IMR-90 (cell line): ENCODE measurements around the gene SRP54. TPM values are rescaled to one million over a fixed set of nuclear protein-coding genes. Genes with fewer than 3 reads are reported as not detected.

Experiments
- ATAC-seq: fragments of 200-7000 bp; cut with Tn5 transposase; 2 replicates; pipeline ENCODE4 v1.9.1; 2020; ENCODE audit warnings: low read depth, mild to moderate bottlenecking, moderate library complexity
- BruUV-seq: library from RNA; stranded (reverse); fragments of 400-500 nt; replicated peaks from 2 replicates; lab custom pipeline; 2021; lab: Mats Ljungman, UMichigan
- CTCF ChIA-PET: fragments of 300-600 bp; formaldehyde crosslinking; extraction: SDS; loops from one replicate; lab custom pipeline; 2021; ENCODE audit warnings: antibody characterized with exemption; lab: Yijun Ruan, JAX
- POLR2A ChIA-PET: fragments of 300-600 bp; sonication (Branson Sonifier 250); formaldehyde crosslinking; loops from one replicate; lab custom pipeline; 2022; ENCODE audit warnings: antibody characterized with exemption; ENCODE audit not compliant: unreplicated experiment; lab: Charles Lee
- DNase-seq: peaks from one replicate; pipeline ENCODE4 v3.0.0; 2013
- H2AFZ ChIP-seq: replicated peaks from 2 replicates; pipeline ENCODE3; 2013; ENCODE audit warnings: low read length, mild to moderate bottlenecking; ENCODE audit not compliant: poor library complexity
- H2AK5ac ChIP-seq: 2 replicates; pipeline ENCODE4 v1.6.1; 2013; ENCODE audit warnings: low read depth, low read length, inconsistent platforms
- H2AK9ac ChIP-seq: replicated peaks from 2 replicates; pipeline ENCODE3; 2013; ENCODE audit warnings: mild to moderate bottlenecking, low read depth, low read length, moderate library complexity; ENCODE audit not compliant: poor library complexity
- H2BK120ac ChIP-seq: 2 replicates; pipeline ENCODE4 v1.6.1; 2013; ENCODE audit warnings: low read depth, low read length, inconsistent platforms
- H2BK15ac ChIP-seq: 3 replicates; pipeline ENCODE4 v1.6.1; 2013; ENCODE audit warnings: low read depth, low read length, inconsistent platforms
- H2BK20ac ChIP-seq: 2 replicates; pipeline ENCODE4 v1.6.1; 2013; ENCODE audit warnings: low read depth, mild to moderate bottlenecking, inconsistent platforms, low read length, moderate library complexity
- H2BK5ac ChIP-seq: 2 replicates; pipeline ENCODE4 v1.6.1; 2013; ENCODE audit warnings: mild to moderate bottlenecking, low read depth, low read length, inconsistent platforms; ENCODE audit not compliant: poor library complexity, severe bottlenecking
- H3K14ac ChIP-seq: replicated peaks from 2 replicates; pipeline ENCODE4 v1.6.1; 2013; ENCODE audit warnings: low read depth, low read length, inconsistent platforms
- H3K18ac ChIP-seq: 2 replicates; pipeline ENCODE4 v1.6.1; 2013; ENCODE audit warnings: low read depth, low read length, control low read depth
- H3K23ac ChIP-seq: 2 replicates; pipeline ENCODE4 v1.6.1; 2013; ENCODE audit warnings: low read depth, low read length, inconsistent platforms
- H3K27ac ChIP-seq: 2 replicates; pipeline ENCODE4 v1.5.1; 2013; ENCODE audit warnings: mild to moderate bottlenecking, control low read depth, low read length; ENCODE audit not compliant: insufficient read depth
- H3K27me3 ChIP-seq: 2 replicates; pipeline ENCODE4 v1.6.1; 2013; ENCODE audit warnings: low read length; ENCODE audit not compliant: control insufficient read depth, insufficient read depth
- H3K36me3 ChIP-seq: 2 replicates; pipeline ENCODE4 v1.6.1; 2013; ENCODE audit warnings: low read length, mixed read lengths; ENCODE audit not compliant: control insufficient read depth, insufficient read depth
- H3K4ac ChIP-seq: 2 replicates; pipeline ENCODE4 v1.6.1; 2013; ENCODE audit warnings: low read depth, low read length, inconsistent platforms
- H3K4me1 ChIP-seq: 2 replicates; pipeline ENCODE4 v1.6.1; 2013; ENCODE audit warnings: low read length, mixed read lengths; ENCODE audit not compliant: control insufficient read depth, insufficient read depth
- H3K4me2 ChIP-seq: 2 replicates; pipeline ENCODE4 v1.6.1; 2013; ENCODE audit warnings: low read depth, mild to moderate bottlenecking, control low read depth, low read length, moderate library complexity
- H3K4me3 ChIP-seq: 2 replicates; pipeline ENCODE4 v1.5.1; 2013; ENCODE audit warnings: low read depth, mild to moderate bottlenecking, control low read depth, low read length, moderate library complexity; ENCODE audit not compliant: insufficient read depth
- H3K56ac ChIP-seq: 2 replicates; pipeline ENCODE4 v1.6.1; 2013; ENCODE audit warnings: low read length, inconsistent platforms; ENCODE audit not compliant: insufficient read depth; ENCODE audit errors: extremely low read depth
- H3K79me1 ChIP-seq, 2 experiments: 2 replicates each; pipeline ENCODE4 v1.6.1; 2013; ENCODE audit warnings: low read length in 2 of 2, inconsistent platforms in 1 of 2, low read depth in 1 of 2
- H3K9ac ChIP-seq: 2 replicates; pipeline ENCODE4 v1.6.1; 2013; ENCODE audit warnings: low read depth, low read length, control low read depth
- H3K9me1 ChIP-seq: 2 replicates; pipeline ENCODE4 v1.6.1; 2013; ENCODE audit warnings: low read length, inconsistent platforms; ENCODE audit not compliant: insufficient read depth
- H3K9me3 ChIP-seq: 2 replicates; pipeline ENCODE4 v1.6.1; 2013; ENCODE audit warnings: low read length; ENCODE audit not compliant: control insufficient read depth, insufficient read depth
- H4K20me1 ChIP-seq: 2 replicates; pipeline ENCODE4 v1.6.1; 2013; ENCODE audit warnings: low read length, inconsistent platforms; ENCODE audit not compliant: insufficient read depth
- H4K5ac ChIP-seq: 2 replicates; pipeline ENCODE4 v1.6.1; 2013; ENCODE audit warnings: mild to moderate bottlenecking, low read depth, low read length, control low read depth
- H4K8ac ChIP-seq, 2 experiments: 2 replicates each; pipeline ENCODE4 v1.6.1; 2013; ENCODE audit warnings: low read depth in 2 of 2, low read length in 2 of 2, control low read depth in 1 of 2, inconsistent platforms in 1 of 2
- H4K91ac ChIP-seq: 2 replicates; pipeline ENCODE4 v1.6.1; 2013; ENCODE audit warnings: low read depth, low read length, inconsistent platforms; ENCODE audit not compliant: insufficient read depth
- BHLHE40 ChIP-seq: fragments of 150-350 bp; IDR thresholded peaks from 2 replicates; pipeline ENCODE4 v1.6.1; 2016; ENCODE audit warnings: mild to moderate bottlenecking, low read depth, low read length
- CEBPB ChIP-seq: IDR thresholded peaks from 2 replicates; pipeline ENCODE4 v1.6.1; 2012; ENCODE audit warnings: low read depth, low read length, improper control_type of control experiment
- CHD1 ChIP-seq: IDR thresholded peaks from 2 replicates; pipeline ENCODE4 v1.6.1; 2012; ENCODE audit warnings: low read depth, low read length, improper control_type of control experiment
- CTCF ChIP-seq: conservative IDR thresholded peaks from 2 replicates; pipeline ENCODE4 v1.5.1; 2012; ENCODE audit warnings: mild to moderate bottlenecking, low read depth, low read length, improper control_type of control experiment
- FOS ChIP-seq: fragments of 150-350 bp; IDR thresholded peaks from 2 replicates; pipeline ENCODE4 v1.6.1; 2016; ENCODE audit warnings: low read depth, low read length
- MAFK ChIP-seq: IDR thresholded peaks from 2 replicates; pipeline ENCODE4 v1.6.1; 2012; ENCODE audit warnings: low read depth, low read length, improper control_type of control experiment
- MAZ ChIP-seq: IDR thresholded peaks from 2 replicates; pipeline ENCODE4 v1.6.1; 2012; ENCODE audit warnings: low read depth, mild to moderate bottlenecking, low read length, improper control_type of control experiment, moderate library complexity, borderline replicate concordance
- MXI1 ChIP-seq: IDR thresholded peaks from 2 replicates; pipeline ENCODE4 v1.6.1; 2012; ENCODE audit warnings: low read depth, mild to moderate bottlenecking, low read length, moderate library complexity, borderline replicate concordance
- NFE2L2 ChIP-seq: fragments of 150-350 bp; IDR thresholded peaks from 2 replicates; pipeline ENCODE4 v1.6.1; 2016; ENCODE audit warnings: low read depth, mild to moderate bottlenecking, low read length
- POLR2A ChIP-seq: IDR thresholded peaks from 2 replicates; pipeline ENCODE4 v1.6.1; 2012; ENCODE audit warnings: mild to moderate bottlenecking, low read depth, low read length
- RAD21 ChIP-seq: IDR thresholded peaks from 2 replicates; pipeline ENCODE4 v1.6.1; 2012; ENCODE audit warnings: low read length, improper control_type of control experiment
- RCOR1 ChIP-seq: IDR thresholded peaks from 2 replicates; pipeline ENCODE4 v1.6.1; 2012; ENCODE audit warnings: mild to moderate bottlenecking, low read length, improper control_type of control experiment; ENCODE audit not compliant: insufficient replicate concordance
- RFX5 ChIP-seq: IDR thresholded peaks from 2 replicates; pipeline ENCODE4 v1.8.0; 2012; ENCODE audit warnings: low read depth, mild to moderate bottlenecking, low read length, moderate library complexity
- SMC3 ChIP-seq: fragments of 150-350 bp; IDR thresholded peaks from 2 replicates; pipeline ENCODE4 v1.6.1; 2016; ENCODE audit warnings: low read depth, mild to moderate bottlenecking, antibody characterized with exemption, low read length, moderate library complexity
- WGBS, 2 experiments: methylation state at CpG; one replicate each; pipeline versions ENCODE4 v1.1.5 to v1.1.7; 2013; ENCODE audit warnings: missing lambda C conversion rate in 2 of 2; ENCODE audit not compliant: insufficient read length in 1 of 2; ENCODE audit errors: extremely low coverage in 2 of 2; 5-methylcytosine and 5-hydroxymethylcytosine counted together
- dilution Hi-C: fragments of 300-500 bp; cut with HindIII; formaldehyde crosslinking; loops from one replicate; pipeline ENCODE4 v1.14.3; 2018; ENCODE audit warnings: low sequenced_read_pairs; ENCODE audit not compliant: unreplicated experiment
- in situ Hi-C: fragments of 300-500 bp; cut with MboI; formaldehyde crosslinking; loops from 3 replicates; pipeline ENCODE4 v1.14.3; 2019; ENCODE audit warnings: low sequenced_read_pairs, inconsistent platforms, mixed read lengths
- intact Hi-C: fragments of 100-400 bp; cut with micrococcal nuclease; formaldehyde crosslinking; loops from 2 replicates; pipeline ENCODE4 v1.10.0; 2022
- polyA plus RNA-seq, 3 experiments: library from polyadenylated mRNA; depleted of rRNA; stranded (reverse); fragments of >200 nt; gene quantifications; 2 replicates each; pipeline ENCODE4 v1.2.3, GENCODE V29; 2012; ENCODE audit warnings: low replicate concordance in 1 of 3
- total RNA-seq: library from RNA; depleted of rRNA; stranded (reverse); fragments of >200 nt; gene quantifications from 2 replicates; pipeline ENCODE4 v1.2.3, GENCODE V29; 2012
- TF ChIP-seq, protein P1 (sequence below): fragments of 150-350 bp; IDR thresholded peaks from 2 replicates; pipeline ENCODE4 v1.6.1; 2016; ENCODE audit warnings: low read depth, mild to moderate bottlenecking, low read length, moderate library complexity, borderline replicate concordance
- TF ChIP-seq, protein P2 (sequence below): fragments of 150-350 bp; IDR thresholded peaks from 2 replicates; pipeline ENCODE4 v1.6.1; 2017; ENCODE audit warnings: mild to moderate bottlenecking, antibody characterized with exemption, low read length, low read depth

SRP54 gene
- total and polyA plus RNA-seq, 2 of the 4 experiments (the other 2 are of a cell fraction): 56.2 to 63.3 TPM

DNA sequence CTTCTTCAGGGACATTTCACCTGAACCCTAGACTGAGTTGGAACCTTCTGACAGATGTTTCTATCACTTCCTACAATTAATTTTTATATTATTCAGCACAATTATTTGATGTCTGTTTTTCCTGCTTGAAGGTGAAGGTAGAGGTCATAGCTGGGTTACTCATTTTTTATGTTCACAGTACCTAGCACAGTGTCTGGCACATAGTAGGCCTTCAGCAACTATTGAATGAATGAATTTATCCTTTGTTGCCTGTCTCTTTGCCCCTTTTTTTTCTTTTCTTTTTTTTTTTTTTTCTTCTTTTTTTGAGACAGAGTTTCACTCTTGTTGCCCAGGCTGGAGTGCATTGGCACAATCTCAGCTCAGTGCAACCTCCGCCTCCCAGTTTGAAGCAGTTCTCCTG is 33.8 kb downstream of the SRP54 start:
- Histone ChIP-seq H2BK120ac (no peak overlapping the region), H3K27me3 (no peaks in the 10 kb centered on the region), H3K23ac (no peak overlapping the region), H3K4me3 (no peak overlapping the region), H2AFZ (no peak overlapping the region), H3K79me1 (no peaks in the 10 kb centered on the region; a peak in 2 of 4 replicates), H4K5ac (no peak overlapping the region), H3K14ac (no peak overlapping the region), H4K20me1 (no peaks in the 10 kb centered on the region), H3K27ac (no peak overlapping the region), H3K9ac (no peak overlapping the region), H2BK5ac (no peak overlapping the region), H2AK5ac (no peak overlapping the region), H3K36me3 (peaks cover 27% of the 10 kb centered on the region), H3K9me1 (no peaks in the 10 kb centered on the region), H4K8ac (no peak overlapping the region), H2AK9ac (no peak overlapping the region), H2BK15ac (no peak overlapping the region), H3K4me1 (no peaks in the 10 kb centered on the region), H3K56ac (no peak overlapping the region), H2BK20ac (no peak overlapping the region), H3K4ac (no peak overlapping the region), H3K18ac (no peak overlapping the region), H3K9me3 (no peaks in the 10 kb centered on the region), H3K4me2 (no peak overlapping the region), H4K91ac (no peak overlapping the region)
- no TSS peak for BruUV-seq
- in situ Hi-C loops: no loop called here
- ATAC-seq (no peak), DNase-seq (no peak)
- WGBS, 2 experiments: no CpG with 5 or more reads among the region's 1 CpG
- TF ChIP-seq RCOR1 (no peak), SMC3 (no peak), CEBPB (no peak), MXI1 (no peak), MAZ (no peak), NFE2L2 (no peak), CTCF (no peak), RFX5 (no peak), MAFK (no peak), RAD21 (no peak), POLR2A (no peak), CHD1 (no peak), FOS (no peak), BHLHE40 (no peak)
- TF ChIP-seq, protein P1, sequence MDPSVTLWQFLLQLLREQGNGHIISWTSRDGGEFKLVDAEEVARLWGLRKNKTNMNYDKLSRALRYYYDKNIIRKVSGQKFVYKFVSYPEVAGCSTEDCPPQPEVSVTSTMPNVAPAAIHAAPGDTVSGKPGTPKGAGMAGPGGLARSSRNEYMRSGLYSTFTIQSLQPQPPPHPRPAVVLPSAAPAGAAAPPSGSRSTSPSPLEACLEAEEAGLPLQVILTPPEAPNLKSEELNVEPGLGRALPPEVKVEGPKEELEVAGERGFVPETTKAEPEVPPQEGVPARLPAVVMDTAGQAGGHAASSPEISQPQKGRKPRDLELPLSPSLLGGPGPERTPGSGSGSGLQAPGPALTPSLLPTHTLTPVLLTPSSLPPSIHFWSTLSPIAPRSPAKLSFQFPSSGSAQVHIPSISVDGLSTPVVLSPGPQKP: no peak
- TF ChIP-seq, protein P2, sequence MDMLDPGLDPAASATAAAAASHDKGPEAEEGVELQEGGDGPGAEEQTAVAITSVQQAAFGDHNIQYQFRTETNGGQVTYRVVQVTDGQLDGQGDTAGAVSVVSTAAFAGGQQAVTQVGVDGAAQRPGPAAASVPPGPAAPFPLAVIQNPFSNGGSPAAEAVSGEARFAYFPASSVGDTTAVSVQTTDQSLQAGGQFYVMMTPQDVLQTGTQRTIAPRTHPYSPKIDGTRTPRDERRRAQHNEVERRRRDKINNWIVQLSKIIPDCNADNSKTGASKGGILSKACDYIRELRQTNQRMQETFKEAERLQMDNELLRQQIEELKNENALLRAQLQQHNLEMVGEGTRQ: no peak
- POLR2A ChIA-PET: interaction anchor here (0.6 kb wide), 1 partner anchor 144 kb away, joined by 13 read pairs; no protein-coding TSS in a partner anchor
- intact Hi-C loops: loop anchor here (10.0 kb wide), 1 partner anchor 422 kb away; no protein-coding TSS in a partner anchor
- CTCF ChIA-PET: no interaction called here
- dilution Hi-C loops: no loop called here
